SK-N-SH treated with all-trans-retinoic acid at 6 μM for 48 hours (cell line): ENCODE data around the gene KCNK5.

Source experiments
- ARNTL ChIP-seq: fragments of 450-650 bp; formaldehyde crosslinking; IDR thresholded peaks from 2 replicates; pipeline ENCODE4 v1.5.0; 2020; ENCODE audit warnings: low read depth, mild to moderate bottlenecking, moderate library complexity, borderline replicate concordance
- CSDC2 ChIP-seq: fragments of 250-450 bp; sonication (Bioruptor Pico); IDR thresholded peaks from 2 replicates; pipeline ENCODE4 v1.5.0; 2020; ENCODE audit warnings: mild to moderate bottlenecking, moderate library complexity
- PATZ1 ChIP-seq: fragments of 250-450 bp; sonication (Bioruptor Pico); IDR thresholded peaks from 2 replicates; pipeline ENCODE4 v1.8.0; 2020; ENCODE audit warnings: mild to moderate bottlenecking, moderate library complexity, borderline replicate concordance
- RARB ChIP-seq: fragments of 250-450 bp; sonication (Bioruptor Pico); IDR thresholded peaks from 2 replicates; pipeline ENCODE4 v1.8.0; 2021; ENCODE audit warnings: mild to moderate bottlenecking, moderate library complexity
- TOX ChIP-seq: fragments of 250-450 bp; sonication (Bioruptor Pico); IDR thresholded peaks from 2 replicates; pipeline ENCODE4 v1.8.0; 2021; ENCODE audit warnings: mild to moderate bottlenecking, moderate library complexity, borderline replicate concordance
- ZC3H10 ChIP-seq: fragments of 250-450 bp; sonication (Bioruptor Pico); IDR thresholded peaks from 2 replicates; pipeline ENCODE4 v1.5.1; 2021; ENCODE audit warnings: mild to moderate bottlenecking, moderate library complexity
- ZNF565 ChIP-seq: fragments of 450-650 bp; formaldehyde crosslinking; conservative IDR thresholded peaks from 2 replicates; pipeline ENCODE4 v1.5.0; 2020; ENCODE audit warnings: low read depth, mild to moderate bottlenecking, moderate library complexity
- ZNF8 ChIP-seq: fragments of 450-650 bp; formaldehyde crosslinking; IDR thresholded peaks from 2 replicates; pipeline ENCODE4 v1.5.0; 2020; ENCODE audit warnings: mild to moderate bottlenecking, moderate library complexity

GRCh38 chr6:39170860-39171259 is 58.4 kb downstream of the KCNK5 start:
- TF ChIP-seq ZNF565 (CRISPR knock-in tag) = no peak
- TF ChIP-seq CSDC2 (CRISPR knock-in tag) = no peak
- TF ChIP-seq ZNF8 (CRISPR knock-in tag) = no peak
- TF ChIP-seq PATZ1 (CRISPR knock-in tag) = no peak
- no peak for TF ChIP-seq ARNTL (CRISPR knock-in tag)
- no peak for TF ChIP-seq TOX (CRISPR knock-in tag)
- TF ChIP-seq ZC3H10 (CRISPR knock-in tag) = no peak
- no peak for TF ChIP-seq RARB
